ENCODE data around the gene DDA1. TPM values are rescaled to one million over a fixed set of nuclear protein-coding genes. Genes with fewer than 3 reads are reported as not detected.
A peak's percentile ranks its signal among the peaks of the same experiment; 100 is the strongest.

Gene DDA1
- total RNA-seq, 1 experiment from 2014 or later, result 72.5 TPM

- BruUV-seq (replicated peaks), result TSS peak; percentile 33
- peaks cover 23% of the 10 kb centered on the region for H3K4me1 ChIP-seq (replicated peaks; ENCODE audit: insufficient read depth)
- peak overlapping the region; percentile 79 for H3K4me3 ChIP-seq
- H4K20me1 ChIP-seq (ENCODE audit: insufficient read depth), result peaks cover 3% of the 10 kb centered on the region; the same call in 1 of the 2 replicates
- H3K27me3 ChIP-seq (ENCODE audit: insufficient read depth, low read depth), result no peaks in the 10 kb centered on the region
- peak overlapping the region; percentile 84 for H3K4me2 ChIP-seq
- ChIA-PET CTCF (interaction anchor here (0.6 kb wide), 4 partner anchors 12 to 194 kb away, joined by 3 to 8 read pairs (median 3); no protein-coding TSS in a partner anchor), POLR2A (ENCODE audit: unreplicated experiment) (interaction anchor here (0.6 to 0.7 kb wide), 5 partner anchors 16 to 583 kb away, joined by 3 to 21 read pairs (median 5); partner anchors contain the start of genes MAP1S and PGLS)
- intact Hi-C loops (cut with micrococcal nuclease; ENCODE audit: unreplicated experiment), result loop anchor here (5.0 kb wide), 1 partner anchor 36 kb away; no protein-coding TSS in a partner anchor
- no peaks in the 10 kb centered on the region for H3K9me2 ChIP-seq (ENCODE audit: insufficient read depth)
- peak overlapping the region; percentile 33; the same call in 1 of the 2 replicates for H3K27ac ChIP-seq
- H3F3A ChIP-seq (ENCODE audit: insufficient read depth, low read depth), result peaks cover 37% of the 10 kb centered on the region
- no peaks in the 10 kb centered on the region for H3K36me3 ChIP-seq (ENCODE audit: low read depth)
- no peak for TF ChIP-seq EZH2 (IDR thresholded peaks at IDR 0.05; ENCODE audit: low read depth)
- TF ChIP-seq, protein P1, sequence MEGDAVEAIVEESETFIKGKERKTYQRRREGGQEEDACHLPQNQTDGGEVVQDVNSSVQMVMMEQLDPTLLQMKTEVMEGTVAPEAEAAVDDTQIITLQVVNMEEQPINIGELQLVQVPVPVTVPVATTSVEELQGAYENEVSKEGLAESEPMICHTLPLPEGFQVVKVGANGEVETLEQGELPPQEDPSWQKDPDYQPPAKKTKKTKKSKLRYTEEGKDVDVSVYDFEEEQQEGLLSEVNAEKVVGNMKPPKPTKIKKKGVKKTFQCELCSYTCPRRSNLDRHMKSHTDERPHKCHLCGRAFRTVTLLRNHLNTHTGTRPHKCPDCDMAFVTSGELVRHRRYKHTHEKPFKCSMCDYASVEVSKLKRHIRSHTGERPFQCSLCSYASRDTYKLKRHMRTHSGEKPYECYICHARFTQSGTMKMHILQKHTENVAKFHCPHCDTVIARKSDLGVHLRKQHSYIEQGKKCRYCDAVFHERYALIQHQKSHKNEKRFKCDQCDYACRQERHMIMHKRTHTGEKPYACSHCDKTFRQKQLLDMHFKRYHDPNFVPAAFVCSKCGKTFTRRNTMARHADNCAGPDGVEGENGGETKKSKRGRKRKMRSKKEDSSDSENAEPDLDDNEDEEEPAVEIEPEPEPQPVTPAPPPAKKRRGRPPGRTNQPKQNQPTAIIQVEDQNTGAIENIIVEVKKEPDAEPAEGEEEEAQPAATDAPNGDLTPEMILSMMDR (conservative IDR thresholded peaks at IDR 0.05), result peak; percentile 70
- H3K9me3 ChIP-seq (ENCODE audit: insufficient read depth, low read depth), result no peaks in the 10 kb centered on the region
- no peaks in the 10 kb centered on the region for H3K79me2 ChIP-seq (ENCODE audit: low read depth)
- peak overlapping the region; percentile 82 for H2AFZ ChIP-seq
- DNase-seq, result peak; percentile 86 to 87
These were observed 18.5 kb downstream of the DDA1 start for GRCh38 chr19:17327654-17328516.

- Histone ChIP-seq H3K27ac (no peak overlapping the region), H3K4me2 (peak overlapping the region; percentile 84), H3K9me3 (ENCODE audit: insufficient read depth, low read depth) (no peaks in the 10 kb centered on the region), H2AFZ (peak overlapping the region; percentile 82), H3K4me3 (peak overlapping the region; percentile 79), H3K79me2 (ENCODE audit: low read depth) (no peaks in the 10 kb centered on the region), H3F3A (ENCODE audit: insufficient read depth, low read depth) (peaks cover 37% of the 10 kb centered on the region), H3K27me3 (ENCODE audit: insufficient read depth, low read depth) (no peaks in the 10 kb centered on the region), H4K20me1 (ENCODE audit: insufficient read depth) (no peaks in the 10 kb centered on the region), H3K4me1 (replicated peaks; ENCODE audit: insufficient read depth) (peaks cover 29% of the 10 kb centered on the region), H3K9me2 (ENCODE audit: insufficient read depth) (no peaks in the 10 kb centered on the region), H3K36me3 (ENCODE audit: low read depth) (no peaks in the 10 kb centered on the region)
- intact Hi-C loops (cut with micrococcal nuclease; ENCODE audit: unreplicated experiment), result loop anchor here (5.0 kb wide), 1 partner anchor 36 kb away; no protein-coding TSS in a partner anchor
- TF ChIP-seq, protein P1 (conservative IDR thresholded peaks at IDR 0.05), result no peak
- TF ChIP-seq EZH2 (IDR thresholded peaks at IDR 0.05; ENCODE audit: low read depth), result no peak
- DNase-seq, result no peak
- POLR2A ChIA-PET (ENCODE audit: unreplicated experiment), result interaction anchor here (0.6 kb wide), 3 partner anchors 15 to 584 kb away, joined by 5 to 21 read pairs (median 8); partner anchors contain the start of gene MAP1S
- BruUV-seq (replicated peaks), result TSS peak; percentile 15
- CTCF ChIA-PET, result interaction anchor here (0.6 kb wide), 4 partner anchors 13 to 195 kb away, joined by 3 to 8 read pairs (median 3); no protein-coding TSS in a partner anchor
These were observed 19.4 kb downstream of the DDA1 start for GRCh38 chr19:17328517-17329365.

Data from PC-9 (cell line).